HepG2 (cell line): ENCODE measurements around the gene TRMT1. TPM values are rescaled to one million over a fixed set of nuclear protein-coding genes. Genes with fewer than 3 reads are reported as not detected.

Experiments used
- ARID5B ChIP-seq: IDR thresholded peaks from 2 replicates; pipeline ENCODE4 v1.4.0; 2020; ENCODE audit warnings: mild to moderate bottlenecking, missing genetic modification reagents
- FOXA3 ChIP-seq: IDR thresholded peaks from 2 replicates; pipeline ENCODE4 v1.6.1; 2016; ENCODE audit warnings: missing genetic modification reagents, missing compliant biosample characterization
- KDM5B ChIP-seq: sonication (generic); formaldehyde crosslinking; IDR thresholded peaks from 2 replicates; pipeline ENCODE4 v1.4.0; 2020; ENCODE audit warnings: missing genetic modification reagents, mild to moderate bottlenecking, borderline replicate concordance
- KDM6A ChIP-seq: IDR thresholded peaks from 2 replicates; pipeline ENCODE4 v1.6.1; 2016; ENCODE audit warnings: low read depth
- MED8 ChIP-seq: sonication (generic); formaldehyde crosslinking; IDR thresholded peaks from 2 replicates; pipeline ENCODE4 v1.8.1; 2023; ENCODE audit warnings: mild to moderate bottlenecking, missing genetic modification reagents; ENCODE audit not compliant: insufficient replicate concordance
- MTA1 ChIP-seq: sonication (generic); formaldehyde crosslinking; IDR thresholded peaks from 2 replicates; pipeline ENCODE4 v1.4.0; 2020; ENCODE audit warnings: missing genetic modification reagents, mild to moderate bottlenecking, borderline replicate concordance
- PCBP1 ChIP-seq: fragments of 200-400 bp; formaldehyde crosslinking; IDR thresholded peaks from 2 replicates; pipeline ENCODE4 v1.6.1; 2017; ENCODE audit warnings: mild to moderate bottlenecking, low read depth, low read length, borderline replicate concordance
- SATB2 ChIP-seq: sonication (generic); formaldehyde crosslinking; IDR thresholded peaks from 2 replicates; pipeline ENCODE4 v1.5.0; 2020; ENCODE audit warnings: missing genetic modification reagents
- SMAD1 ChIP-seq: sonication (generic); formaldehyde crosslinking; IDR thresholded peaks from 2 replicates; pipeline ENCODE4 v1.4.0; 2020; ENCODE audit warnings: missing genetic modification reagents, low read depth, mild to moderate bottlenecking, borderline replicate concordance
- TBX2 ChIP-seq: sonication (generic); formaldehyde crosslinking; IDR thresholded peaks from 2 replicates; pipeline ENCODE4 v1.5.0; 2020; ENCODE audit warnings: missing genetic modification reagents, mild to moderate bottlenecking, borderline replicate concordance
- TGIF2 ChIP-seq: IDR thresholded peaks from 2 replicates; pipeline ENCODE4 v1.6.1; 2016; ENCODE audit warnings: control low read depth, missing compliant biosample characterization
- ZFP62 ChIP-seq: sonication (generic); formaldehyde crosslinking; IDR thresholded peaks from 2 replicates; pipeline ENCODE4 v1.4.0; 2020; ENCODE audit warnings: missing genetic modification reagents
- ZMAT5 ChIP-seq: sonication (generic); formaldehyde crosslinking; IDR thresholded peaks from 2 replicates; pipeline ENCODE4 v1.5.0; 2020; ENCODE audit warnings: mild to moderate bottlenecking, low read depth, missing genetic modification reagents, borderline replicate concordance
- ZNF431 ChIP-seq: sonication (generic); formaldehyde crosslinking; IDR thresholded peaks from 2 replicates; pipeline ENCODE4 v1.9.0; 2022; ENCODE audit warnings: missing genetic modification reagents, low read depth, mild to moderate bottlenecking, borderline replicate concordance
- ZNF446 ChIP-seq: sonication (generic); formaldehyde crosslinking; IDR thresholded peaks from 2 replicates; pipeline ENCODE4 v1.5.0; 2020; ENCODE audit warnings: mild to moderate bottlenecking, missing genetic modification reagents
- ZNF687 ChIP-seq: sonication (generic); formaldehyde crosslinking; IDR thresholded peaks from 2 replicates; pipeline ENCODE4 v1.5.1; 2020; ENCODE audit warnings: mild to moderate bottlenecking, missing genetic modification reagents, moderate library complexity
- ZSCAN29 ChIP-seq: sonication (generic); formaldehyde crosslinking; conservative IDR thresholded peaks from 2 replicates; pipeline ENCODE4 v1.4.0; 2020; ENCODE audit warnings: mild to moderate bottlenecking, missing genetic modification reagents
- polyA plus RNA-seq, 8 experiments: library from polyadenylated mRNA; depleted of rRNA in 3 of 8; stranded (reverse) in 7 of 8; unstranded in 1 of 8; fragments of >200 nt; fragmentation: Illumina TruSeq in 4 of 8; extraction: Trizol in 4 of 8; gene quantifications; 2 replicates each; pipeline versions ENCODE4 v1.2.1 to v1.2.3, GENCODE V29; 2011 to 2016; ENCODE audit warnings: low read depth in 4 of 8, missing spikeins in 1 of 8, mixed read lengths in 1 of 8; ENCODE audit not compliant: insufficient read depth in 1 of 8
- total RNA-seq, 5 experiments: library from RNA; depleted of rRNA; stranded (reverse); fragments of >200 nt; fragmentation: Illumina TruSeq; extraction: Trizol; gene quantifications; 2 replicates each; pipeline ENCODE4 v1.2.3, GENCODE V29; 2016; ENCODE audit warnings: low read depth in 1 of 5
- TF ChIP-seq, protein P1 (sequence below): sonication (generic); formaldehyde crosslinking; IDR thresholded peaks from 2 replicates; pipeline ENCODE4 v1.4.0; 2020; ENCODE audit warnings: mild to moderate bottlenecking, missing genetic modification reagents

The TRMT1 gene
- total and polyA plus RNA-seq, 2 of the 13 experiments (the other 11 are each of a cell fraction or from before 2014, with no cell fraction given): 35.5 to 44.1 TPM

GRCh38 chr19:13152974-13153568 is 36.5 kb upstream of the TRMT1 start (continued):
- TF ChIP-seq ARID5B (CRISPR knock-in tag) (no peak; the same call in 1 of the 2 replicates), PCBP1 (peak; percentile 66; the same call in 1 of the 2 replicates), MTA1 (CRISPR knock-in tag) (no peak; the same call in 1 of the 2 replicates), ZSCAN29 (CRISPR knock-in tag) (no peak), FOXA3 (peak; percentile 40; the same call in 1 of the 2 replicates), ZNF687 (CRISPR knock-in tag) (peak; percentile 72), ZFP62 (CRISPR knock-in tag) (no peak), TBX2 (CRISPR knock-in tag) (peak; percentile 48; the same call in 1 of the 2 replicates), MED8 (CRISPR knock-in tag) (peak; percentile 19), ZMAT5 (CRISPR knock-in tag) (no peak), SMAD1 (CRISPR knock-in tag) (no peak), ZNF431 (CRISPR knock-in tag) (no peak; the same call in 1 of the 2 replicates), TGIF2 (peak; percentile 81), KDM5B (peak; percentile 79), KDM6A (CRISPR knock-in tag) (no peak), ZNF446 (CRISPR knock-in tag) (no peak; the same call in 1 of the 2 replicates), SATB2 (CRISPR knock-in tag) (no peak)
- TF ChIP-seq, protein P1, sequence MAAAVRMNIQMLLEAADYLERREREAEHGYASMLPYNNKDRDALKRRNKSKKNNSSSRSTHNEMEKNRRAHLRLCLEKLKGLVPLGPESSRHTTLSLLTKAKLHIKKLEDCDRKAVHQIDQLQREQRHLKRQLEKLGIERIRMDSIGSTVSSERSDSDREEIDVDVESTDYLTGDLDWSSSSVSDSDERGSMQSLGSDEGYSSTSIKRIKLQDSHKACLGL (CRISPR knock-in tag): no peak
